H1 (cell line): ENCODE measurements around the gene OSBPL5. TPM values are rescaled to one million over a fixed set of nuclear protein-coding genes. Genes with fewer than 3 reads are reported as not detected.

Source experiments
- CTCF ChIA-PET: fragments of 300-600 bp; sonication (Branson Sonifier 250); formaldehyde crosslinking; loops from one replicate; lab custom pipeline; 2021; ENCODE audit not compliant: partially characterized antibody; lab: Charles Lee
- POLR2A ChIA-PET: fragments of 300-600 bp; sonication (Branson Sonifier 250); formaldehyde crosslinking; loops from one replicate; lab custom pipeline; 2021; ENCODE audit warnings: inconsistent platforms; ENCODE audit not compliant: partially characterized antibody; lab: Charles Lee
- DNase-seq, 2 experiments: peaks; one replicate each; pipeline versions ENCODE4 v3.0.0 to v3.0.0-alpha.2; 2010 to 2022; ENCODE audit warnings: low spot score in 2 of 2, low read depth in 1 of 2, mixed read lengths in 1 of 2
- FAIRE-seq: peaks from 2 replicates; lab custom pipeline; 2011; peaks lifted over from hg19 to GRCh38; lab: Jason Lieb, UNC
- H2AFZ ChIP-seq: 2 replicates; pipeline ENCODE4 v1.8.1; 2012; ENCODE audit warnings: low read length, inconsistent platforms
- H2AK5ac ChIP-seq: 2 replicates; pipeline ENCODE4 v1.6.1; 2013; ENCODE audit warnings: low read depth, low read length
- H2BK120ac ChIP-seq: replicated peaks from 2 replicates; pipeline ENCODE3; 2013; ENCODE audit warnings: low read depth, low read length, inconsistent platforms
- H2BK12ac ChIP-seq: 2 replicates; pipeline ENCODE4 v1.6.1; 2013; ENCODE audit warnings: low read depth, low read length
- H2BK15ac ChIP-seq: 2 replicates; pipeline ENCODE4 v1.6.1; 2013; ENCODE audit warnings: low read length
- H2BK20ac ChIP-seq: 2 replicates; pipeline ENCODE4 v1.6.1; 2013; ENCODE audit warnings: low read length
- H2BK5ac ChIP-seq: 2 replicates; pipeline ENCODE4 v1.6.1; 2013; ENCODE audit warnings: low read depth, low read length
- H3K14ac ChIP-seq: 2 replicates; pipeline ENCODE4 v1.6.1; 2013; ENCODE audit warnings: inconsistent platforms; ENCODE audit not compliant: insufficient read length
- H3K18ac ChIP-seq: 2 replicates; pipeline ENCODE4 v1.6.1; 2013; ENCODE audit warnings: low read length; ENCODE audit errors: extremely low read depth
- H3K23ac ChIP-seq: 2 replicates; pipeline ENCODE4 v1.6.1; 2013; ENCODE audit warnings: inconsistent platforms; ENCODE audit not compliant: insufficient read length
- H3K23me2 ChIP-seq: 2 replicates; pipeline ENCODE4 v1.6.1; 2013; ENCODE audit warnings: low read depth, low read length
- H3K27ac ChIP-seq: 2 replicates; pipeline ENCODE4 v1.6.1; 2011; ENCODE audit warnings: low read depth, low read length, inconsistent platforms
- H3K27me3 ChIP-seq, 4 experiments: replicated peaks in 1 of 4; 1 replicate in 1 of 4; 2 replicates in 3 of 4; pipeline versions ENCODE4 v1.6.1 to v1.8.1; 2011 to 2013; ENCODE audit warnings: low read length in 3 of 4, mild to moderate bottlenecking in 3 of 4, inconsistent platforms in 2 of 4, mixed read lengths in 2 of 4, moderate library complexity in 1 of 4; ENCODE audit not compliant: control insufficient read depth in 3 of 4, insufficient read depth in 3 of 4; ENCODE audit errors: extremely low read depth in 1 of 4
- H3K36me3 ChIP-seq, 4 experiments: 2 replicates each; pipeline versions ENCODE4 v1.6.1 to v1.8.1; 2011 to 2013; ENCODE audit warnings: mild to moderate bottlenecking in 4 of 4, low read length in 3 of 4, moderate library complexity in 2 of 4, control low read depth in 1 of 4, inconsistent platforms in 1 of 4; ENCODE audit not compliant: insufficient read depth in 4 of 4, control insufficient read depth in 2 of 4
- H3K4ac ChIP-seq: replicated peaks from 2 replicates; pipeline ENCODE3; 2013; ENCODE audit warnings: low read length, low read depth, mixed read lengths, inconsistent platforms; ENCODE audit not compliant: insufficient read length
- H3K4me1 ChIP-seq, 4 experiments: replicated peaks in 1 of 4; 1 replicate in 1 of 4; 2 replicates in 3 of 4; pipeline versions ENCODE4 v1.6.1 to v1.8.1; 2011 to 2013; ENCODE audit warnings: low read length in 3 of 4, inconsistent platforms in 2 of 4, mixed read lengths in 1 of 4; ENCODE audit not compliant: insufficient read depth in 4 of 4, control insufficient read depth in 3 of 4
- H3K4me2 ChIP-seq, 2 experiments: 2 replicates each; pipeline versions ENCODE4 v1.6.1 to v1.8.1; 2011 to 2013; ENCODE audit warnings: low read depth in 2 of 2, low read length in 2 of 2, control low read depth in 1 of 2, inconsistent platforms in 1 of 2, mild to moderate bottlenecking in 1 of 2; ENCODE audit not compliant: insufficient read depth in 1 of 2
- H3K4me3 ChIP-seq, 4 experiments: fragments of 200-600, 300-600 bp in 1 of 4; sonication (generic), shearing (Covaris generic), sonication (Bioruptor Twin) in 1 of 4; 2 replicates each; pipeline versions ENCODE4 v1.5.1 to v1.8.1; 2011 to 2016; ENCODE audit warnings: low read length in 4 of 4, low read depth in 3 of 4, control low read depth in 2 of 4, inconsistent platforms in 2 of 4, mild to moderate bottlenecking in 2 of 4, mixed read lengths in 1 of 4, moderate library complexity in 1 of 4; ENCODE audit not compliant: insufficient read depth in 2 of 4; ENCODE audit errors: extremely low read depth in 1 of 4
- H3K56ac ChIP-seq: replicated peaks from 2 replicates; pipeline ENCODE3; 2013; ENCODE audit warnings: low read depth, mild to moderate bottlenecking, mixed read lengths, low read length, inconsistent platforms; ENCODE audit not compliant: insufficient read length
- H3K79me1 ChIP-seq: 2 replicates; pipeline ENCODE4 v1.6.1; 2013; ENCODE audit warnings: low read depth, low read length, control low read depth
- H3K79me2 ChIP-seq, 2 experiments: 2 replicates each; pipeline versions ENCODE4 v1.6.1 to v1.8.1; 2012 to 2013; ENCODE audit warnings: low read length in 2 of 2, mild to moderate bottlenecking in 2 of 2, inconsistent platforms in 1 of 2; ENCODE audit not compliant: insufficient read depth in 2 of 2, control insufficient read depth in 1 of 2
- H3K9ac ChIP-seq, 4 experiments: replicated peaks in 1 of 4; 1 replicate in 1 of 4; 2 replicates in 3 of 4; pipeline versions ENCODE4 v1.6.1 to v1.8.1; 2011 to 2013; ENCODE audit warnings: low read depth in 3 of 4, low read length in 3 of 4, control low read depth in 2 of 4, mild to moderate bottlenecking in 2 of 4, moderate library complexity in 2 of 4, inconsistent platforms in 1 of 4; ENCODE audit errors: extremely low read depth in 1 of 4
- H3K9me3 ChIP-seq, 2 experiments: 2 replicates each; pipeline versions ENCODE4 v1.6.1 to v1.8.1; 2012 to 2013; ENCODE audit warnings: mild to moderate bottlenecking in 2 of 2, moderate library complexity in 2 of 2, control low read depth in 1 of 2, inconsistent platforms in 1 of 2, low read depth in 1 of 2, low read length in 1 of 2, mixed read lengths in 1 of 2; ENCODE audit not compliant: insufficient read depth in 2 of 2
- H4K20me1 ChIP-seq, 2 experiments: replicated peaks in 1 of 2; 2 replicates each; pipeline versions ENCODE3 to v1.8.1; 2011 to 2013; ENCODE audit warnings: inconsistent platforms in 2 of 2, low read length in 2 of 2, mild to moderate bottlenecking in 1 of 2; ENCODE audit not compliant: insufficient read depth in 2 of 2, control insufficient read depth in 1 of 2
- H4K5ac ChIP-seq: 2 replicates; pipeline ENCODE4 v1.6.1; 2013; ENCODE audit warnings: low read length, low read depth, mixed read lengths, inconsistent platforms; ENCODE audit not compliant: insufficient read length
- H4K8ac ChIP-seq: 2 replicates; pipeline ENCODE4 v1.8.0; 2013; ENCODE audit warnings: mild to moderate bottlenecking, moderate library complexity, low read length, inconsistent platforms; ENCODE audit not compliant: insufficient read depth; ENCODE audit errors: extremely low read depth
- H4K91ac ChIP-seq: replicated peaks from 2 replicates; pipeline ENCODE3; 2013; ENCODE audit warnings: low read length, mixed read lengths, inconsistent platforms; ENCODE audit not compliant: insufficient read length
- BACH1 ChIP-seq: IDR thresholded peaks from 2 replicates; pipeline ENCODE4 v1.6.1; 2012; ENCODE audit warnings: low read length, improper control_type of control experiment
- BCL11A ChIP-seq, 2 experiments: IDR thresholded peaks; one replicate each; pipeline ENCODE4 v1.6.1; 2011; ENCODE audit warnings: low read depth in 2 of 2, low read length in 2 of 2, mild to moderate bottlenecking in 2 of 2
- CBX5 ChIP-seq: fragments of 300-800, 300-1000 bp; sonication (generic); IDR thresholded peaks from 2 replicates; pipeline ENCODE4 v1.7.1; 2016; ENCODE audit warnings: antibody characterized with exemption, low read length, low read depth
- EGR1 ChIP-seq: IDR thresholded peaks from 2 replicates; pipeline ENCODE4 v1.6.1; 2011; ENCODE audit warnings: low read depth, low read length, borderline replicate concordance
- GABPA ChIP-seq: IDR thresholded peaks from 2 replicates; pipeline ENCODE4 v1.6.1; 2011; ENCODE audit warnings: mild to moderate bottlenecking, low read length, moderate library complexity, borderline replicate concordance; ENCODE audit not compliant: insufficient read depth
- GTF2F1 ChIP-seq: IDR thresholded peaks from 2 replicates; pipeline ENCODE4 v1.6.1; 2012; ENCODE audit warnings: low read depth, low read length, improper control_type of control experiment, borderline replicate concordance
- POLR2A ChIP-seq, 2 experiments: IDR thresholded peaks; 1 replicate in 1 of 2; 2 replicates in 1 of 2; pipeline ENCODE4 v1.6.1; 2011; ENCODE audit warnings: low read depth in 2 of 2, low read length in 2 of 2, mild to moderate bottlenecking in 2 of 2; ENCODE audit errors: control extremely low read depth in 1 of 2
- POU5F1 ChIP-seq: IDR thresholded peaks from 2 replicates; pipeline ENCODE4 v1.6.1; 2011; ENCODE audit warnings: low read depth, mild to moderate bottlenecking, low read length, moderate library complexity
- SIX5 ChIP-seq: IDR thresholded peaks from 2 replicates; pipeline ENCODE4 v1.6.1; 2011; ENCODE audit warnings: mild to moderate bottlenecking, low read depth, low read length
- SP4 ChIP-seq: IDR thresholded peaks from 2 replicates; pipeline ENCODE4 v1.6.1; 2012; ENCODE audit warnings: low read length, inconsistent platforms
- TAF1 ChIP-seq: IDR thresholded peaks from 2 replicates; pipeline ENCODE4 v1.6.1; 2011; ENCODE audit warnings: mild to moderate bottlenecking, low read depth, low read length
- TEAD4 ChIP-seq: IDR thresholded peaks from 2 replicates; pipeline ENCODE4 v1.6.1; 2012; ENCODE audit warnings: low read depth, low read length, inconsistent platforms, mixed read lengths
- WGBS, 2 experiments: shearing (Covaris generic) in 1 of 2; methylation state at CpG; one replicate each; pipeline versions ENCODE4 v1.1.6 to v1.1.7; 2013 to 2015; ENCODE audit warnings: low lambda C conversion rate in 2 of 2, mixed read lengths in 2 of 2, inconsistent platforms in 1 of 2, low coverage in 1 of 2, missing lambda C conversion rate in 1 of 2; ENCODE audit not compliant: insufficient replicate concordance in 2 of 2, insufficient coverage in 1 of 2, insufficient read length in 1 of 2; ENCODE audit errors: extremely low coverage in 1 of 2, missing lambda C conversion rate in 1 of 2; 5-methylcytosine and 5-hydroxymethylcytosine counted together
- polyA plus RNA-seq, 7 experiments: library from polyadenylated mRNA; depleted of rRNA in 3 of 7; stranded (reverse) in 5 of 7; unstranded in 2 of 7; fragments of >200 nt in 5 of 7; fragments of 200-250 nt in 2 of 7; gene quantifications; 1 replicate in 5 of 7; 2 replicates in 1 of 7; 4 replicates in 1 of 7; pipeline versions ENCODE4 v1.2.1 to v1.2.3, GENCODE V29; 2011 to 2013; ENCODE audit warnings: missing spikeins in 2 of 7, mixed read lengths in 2 of 7
- total RNA-seq: library from RNA; stranded (reverse); fragmentation: NEBNext Ultra II Directional; extraction: Animal tissue kit (Norgen Biotek cat#: 25700); gene quantifications from 2 replicates; pipeline ENCODE4 v1.2.1, GENCODE V29; 2021
- TF ChIP-seq, protein P1 (sequence below): IDR thresholded peaks from 2 replicates; pipeline ENCODE4 v1.6.1; 2012; ENCODE audit warnings: inconsistent platforms

The OSBPL5 gene
- total and polyA plus RNA-seq, 2 of the 8 experiments (the other 6 are each of a cell fraction or from before 2014, with no cell fraction given): 3.4 to 9.9 TPM

GRCh38 chr11:3128356-3129180, 36.5 kb downstream of the OSBPL5 start:
- no peak overlapping the region for H2BK120ac ChIP-seq
- no peak overlapping the region for H2BK5ac ChIP-seq
- POLR2A ChIA-PET: interaction anchor here (2.1 to 2.8 kb wide), 2 partner anchors 9 to 10 kb away, joined by 6 to 7 read pairs; no protein-coding TSS in a partner anchor
- no peak for DNase-seq
- no peaks in the 10 kb centered on the region; a peak in 1 of 7 replicates for H3K27me3 ChIP-seq
- H3K4ac ChIP-seq: no peak overlapping the region
- H3K27ac ChIP-seq: no peak overlapping the region
- H4K91ac ChIP-seq: no peak overlapping the region
- H2AFZ ChIP-seq: no peak overlapping the region
- H3K36me3 ChIP-seq: no peaks in the 10 kb centered on the region
- H3K9me3 ChIP-seq: no peaks in the 10 kb centered on the region
- no peak overlapping the region for H3K23ac ChIP-seq
- WGBS, 2 experiments: 97% methylated on average over 18 of the region's 19 CpGs; no CpG with 5 or more reads in 1 of the 2 experiments
- peak overlapping the region; percentile 21; the same call in 1 of the 2 replicates for H4K8ac ChIP-seq
- no peak overlapping the region for H2AK5ac ChIP-seq
- no peak overlapping the region for H3K14ac ChIP-seq
- CTCF ChIA-PET: interaction anchor here (0.9 to 3.5 kb wide), 7 partner anchors 11 to 91 kb away, joined by 3 to 25 read pairs (median 4); no protein-coding TSS in a partner anchor
- H2BK20ac ChIP-seq: no peak overlapping the region
- H3K79me1 ChIP-seq: no peaks in the 10 kb centered on the region
- no peak overlapping the region for H3K4me3 ChIP-seq
- H3K9ac ChIP-seq: no peak overlapping the region
- peaks cover 8% of the 10 kb centered on the region; the same call in 1 of the 2 replicates for H3K23me2 ChIP-seq
- no peaks in the 10 kb centered on the region; a peak in 2 of 7 replicates for H3K4me1 ChIP-seq
- peaks cover 0 to 2% of the 10 kb centered on the region in 2 experiments for H4K20me1 ChIP-seq
- no peak overlapping the region for H2BK15ac ChIP-seq
- no peak overlapping the region for H3K4me2 ChIP-seq
- FAIRE-seq: no peak
- H4K5ac ChIP-seq: no peak overlapping the region
- no peak overlapping the region for H3K18ac ChIP-seq
- no peak overlapping the region for H3K56ac ChIP-seq
- no peak overlapping the region for H2BK12ac ChIP-seq
- no peaks in the 10 kb centered on the region for H3K79me2 ChIP-seq
- TF ChIP-seq EGR1 (no peak), BCL11A (IDR thresholded peaks at IDR 0.05; ENCODE audit: low read depth in 2 of 2, low read length in 2 of 2) (no peak), GABPA (no peak), TAF1 (no peak), GTF2F1 (no peak), TEAD4 (no peak), CBX5 (no peak), SIX5 (no peak), POU5F1 (no peak), POLR2A (IDR thresholded peaks at IDR 0.05; ENCODE audit: control extremely low read depth in 1 of 2, low read depth in 2 of 2, low read length in 2 of 2) (no peak), SP4 (no peak), BACH1 (no peak)
- TF ChIP-seq, protein P1, sequence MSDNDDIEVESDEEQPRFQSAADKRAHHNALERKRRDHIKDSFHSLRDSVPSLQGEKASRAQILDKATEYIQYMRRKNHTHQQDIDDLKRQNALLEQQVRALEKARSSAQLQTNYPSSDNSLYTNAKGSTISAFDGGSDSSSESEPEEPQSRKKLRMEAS: no peak
- TF ChIP-seq, all 59 proteins: peak for 0
